ENCODE results near the gene BAIAP3.
A peak's percentile ranks its signal among the peaks of the same experiment; 100 is the strongest.
"Not testable (repeated sequence)": the region's sequence is repeated elsewhere in the genome, so short reads cannot be mapped to it uniquely, and the experiment has no call there.

The BAIAP3 gene

DNA sequence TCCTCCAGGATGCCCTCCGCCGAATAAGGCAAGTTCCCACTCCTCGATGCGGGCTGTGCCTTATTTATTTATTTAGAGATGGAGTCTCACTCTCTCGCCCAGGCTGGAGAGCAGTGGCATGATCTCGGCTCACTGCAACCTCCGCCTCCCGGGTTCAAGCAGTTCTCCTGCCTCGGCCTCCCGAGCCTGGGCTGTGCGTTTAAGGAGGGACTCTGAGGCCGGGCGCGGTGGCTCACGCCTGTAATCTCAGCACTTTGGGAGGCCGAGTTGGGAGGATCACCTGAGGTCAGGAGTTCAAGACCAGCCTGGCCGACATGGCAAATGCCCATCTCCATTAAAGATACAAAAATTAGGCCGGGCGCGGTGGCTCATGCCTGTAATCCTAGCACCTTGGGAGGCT, 5.3 kb upstream of the BAIAP3 start:
- DNase-seq; H3K4me3 Mint-ChIP-seq; H3K27ac Mint-ChIP-seq; ATAC-seq (replicated peaks); H3K9me3 Mint-ChIP-seq: not testable (repeated sequence)
- peaks cover 5 to 18% of the 10 kb centered on the region in 2 donors for H3K27me3 Mint-ChIP-seq
- H3K4me1 Mint-ChIP-seq = peaks cover 13 to 21% of the 10 kb centered on the region in 2 donors
- H3K36me3 Mint-ChIP-seq = peaks cover 14 to 16% of the 10 kb centered on the region in 2 donors

DNA sequence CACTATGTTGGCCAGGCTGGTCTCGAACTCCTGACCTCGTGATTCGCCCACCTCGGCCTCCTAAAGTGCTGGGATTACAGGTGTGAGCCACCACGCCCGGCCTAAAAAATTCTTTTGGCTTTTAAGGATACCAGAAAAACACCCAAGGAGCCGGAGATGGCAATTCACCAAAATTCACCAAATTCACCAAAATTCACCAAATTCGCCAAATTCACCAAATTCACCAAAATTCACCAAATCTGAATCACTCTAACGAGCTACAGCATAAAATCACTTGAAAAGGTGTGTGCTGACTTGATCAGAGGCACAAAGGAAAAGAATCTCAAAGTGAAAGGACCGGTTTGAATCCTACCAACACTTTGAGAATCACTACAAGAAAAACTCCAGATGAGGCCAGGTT, 4.5 kb upstream of the BAIAP3 start:
- not testable (repeated sequence) for H3K36me3 Mint-ChIP-seq; H3K27ac Mint-ChIP-seq; H3K4me3 Mint-ChIP-seq; ATAC-seq (replicated peaks); DNase-seq; H3K9me3 Mint-ChIP-seq
- peaks cover 13 to 21% of the 10 kb centered on the region in 2 donors for H3K4me1 Mint-ChIP-seq
- peaks cover 5 to 18% of the 10 kb centered on the region in 2 donors for H3K27me3 Mint-ChIP-seq

DNA sequence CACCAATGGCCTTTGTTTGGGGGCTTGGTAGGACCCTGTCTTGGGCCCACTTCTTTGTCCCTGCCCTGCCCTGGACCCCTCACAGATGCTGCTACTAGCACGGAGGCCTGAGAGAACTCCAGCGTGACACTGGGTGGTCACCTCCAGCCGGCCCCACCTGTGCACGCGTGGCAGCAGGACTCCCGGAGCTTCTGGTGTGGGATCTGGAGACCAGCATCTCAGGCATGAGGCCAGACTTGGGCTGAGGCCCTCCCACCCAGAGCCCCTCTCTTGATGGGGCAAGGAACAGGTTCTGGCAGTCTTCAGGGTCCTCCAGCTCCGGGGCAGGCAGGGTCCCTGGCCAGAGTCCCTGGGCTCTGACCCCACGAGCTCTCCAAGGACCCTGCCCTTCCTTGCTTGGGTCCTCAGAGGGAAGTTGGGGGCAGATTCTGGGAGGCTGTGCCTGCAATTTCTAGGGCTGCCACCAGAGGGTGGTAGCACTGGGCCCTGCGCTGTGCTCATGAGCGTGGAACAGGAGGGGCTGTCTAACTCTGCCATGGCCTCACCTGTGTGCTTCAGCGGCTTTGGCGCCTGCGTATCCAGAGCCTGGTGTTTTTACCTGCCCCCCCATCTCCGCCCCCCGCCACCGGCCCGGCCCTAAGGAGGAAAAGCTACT, 3.1 kb upstream of the BAIAP3 start:
- DNase-seq = no peak
- no peak for ATAC-seq (replicated peaks)
- no peak overlapping the region for H3K4me3 Mint-ChIP-seq
- no peaks in the 10 kb centered on the region for H3K9me3 Mint-ChIP-seq
- H3K27me3 Mint-ChIP-seq = peaks cover 8 to 30% of the 10 kb centered on the region in 2 donors
- peaks cover 20 to 34% of the 10 kb centered on the region in 2 donors for H3K4me1 Mint-ChIP-seq
- H3K36me3 Mint-ChIP-seq = peaks cover 0 to 2% of the 10 kb centered on the region in 2 donors
- H3K27ac Mint-ChIP-seq = no peak overlapping the region

DNA sequence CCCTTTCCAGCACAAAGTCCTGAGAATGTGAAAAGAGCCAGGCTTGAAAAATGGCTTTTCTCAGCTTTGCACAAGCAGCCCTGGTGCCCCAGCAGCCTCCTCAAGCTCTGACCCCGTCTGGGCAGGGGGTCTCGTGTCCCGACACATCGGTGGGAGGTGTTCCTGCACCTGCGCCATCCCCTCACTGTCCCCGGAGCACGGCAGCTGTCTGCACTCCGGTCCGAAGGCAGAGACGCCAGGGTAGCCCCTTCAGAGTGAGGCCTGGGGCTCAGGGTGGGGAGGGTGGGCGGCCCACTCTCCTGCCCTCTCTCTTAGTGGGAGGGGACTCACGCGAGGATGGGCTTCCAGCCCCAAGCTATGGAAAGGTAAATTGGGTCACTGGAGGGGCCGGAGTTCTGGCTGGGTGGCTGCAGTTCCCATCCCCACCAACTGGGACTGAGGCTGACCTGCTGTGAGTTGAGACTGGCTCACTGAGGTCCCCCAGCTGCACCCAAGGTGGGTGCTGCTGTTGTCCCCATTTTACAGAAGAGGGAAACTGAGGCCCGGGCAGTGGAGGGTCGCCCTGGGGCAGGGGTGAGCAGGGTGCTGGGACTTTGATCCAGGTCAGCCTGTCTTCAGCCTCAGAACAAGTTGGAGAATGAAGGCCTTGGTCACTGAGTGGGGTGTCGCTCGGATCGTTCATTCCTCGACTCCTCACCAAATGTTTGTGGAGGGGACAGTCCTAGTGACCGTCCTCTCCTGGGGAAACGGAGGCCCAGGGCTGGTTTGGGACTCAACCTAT, 2.3 kb upstream of the BAIAP3 start:
- Mint-ChIP-seq H3K4me3 (peak overlapping the region; percentile 52 to 75), H3K4me1 (peaks cover 21 to 36% of the 10 kb centered on the region in 2 donors), H3K9me3 (no peaks in the 10 kb centered on the region), H3K27ac (peak overlapping the region; percentile 69), H3K27me3 (peaks cover 8 to 37% of the 10 kb centered on the region in 2 donors), H3K36me3 (no peaks in the 10 kb centered on the region)
- no peak for DNase-seq
- no peak for ATAC-seq (replicated peaks)

DNA sequence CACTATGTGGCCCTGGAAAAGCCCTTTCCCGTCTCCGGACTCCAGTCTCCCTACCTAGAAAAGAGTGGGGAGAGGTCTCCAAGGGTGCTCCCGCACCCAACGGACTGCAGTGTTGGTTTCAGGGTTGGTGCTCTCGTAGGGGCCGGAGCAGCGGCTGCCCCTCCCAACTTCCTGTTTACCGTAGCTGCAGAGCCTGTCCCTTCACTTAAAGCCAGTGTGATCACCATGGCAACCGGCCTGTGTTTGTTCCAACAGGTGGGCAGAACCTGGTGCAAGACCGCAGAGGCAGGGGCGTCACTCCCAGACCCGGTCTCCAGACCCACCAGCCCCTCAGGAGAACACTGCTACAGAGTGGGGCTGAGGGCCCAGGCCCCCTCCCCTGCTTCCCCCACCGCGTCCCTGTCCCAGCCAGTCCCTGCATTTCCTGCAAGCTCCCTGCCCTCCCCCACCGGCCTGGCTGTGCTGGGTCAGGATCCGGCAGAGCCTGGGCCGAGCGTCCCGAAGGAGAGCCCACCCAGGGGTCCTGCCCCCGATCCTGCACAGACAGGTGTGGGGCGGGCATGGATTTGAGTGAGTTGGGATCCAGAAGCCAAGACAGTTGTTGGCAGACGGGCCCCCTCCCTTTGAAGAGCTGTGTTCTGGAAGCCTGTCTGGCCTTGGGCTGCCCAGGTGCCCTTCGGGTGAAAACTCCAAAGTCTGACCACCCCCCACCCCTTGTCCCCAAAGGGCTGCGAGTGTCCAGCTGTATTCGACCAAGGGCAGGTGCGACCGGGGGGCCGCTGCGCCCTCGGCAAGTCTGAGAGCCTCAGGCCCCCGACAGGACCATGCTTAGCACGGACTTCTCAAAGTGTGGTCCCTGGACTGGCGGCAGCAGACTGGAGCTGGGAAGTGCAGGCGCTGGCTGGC, 1.5 kb upstream of the BAIAP3 start:
- ATAC-seq (replicated peaks) = peak; percentile 69 to 76
- Mint-ChIP-seq H3K27me3 (peaks cover 8 to 43% of the 10 kb centered on the region in 2 donors), H3K9me3 (no peaks in the 10 kb centered on the region), H3K4me3 (peak overlapping the region; percentile 75), H3K4me1 (peaks cover 24 to 36% of the 10 kb centered on the region in 2 donors), H3K36me3 (no peaks in the 10 kb centered on the region), H3K27ac (peak overlapping the region; percentile 91)
- peak; percentile 64 for DNase-seq

DNA sequence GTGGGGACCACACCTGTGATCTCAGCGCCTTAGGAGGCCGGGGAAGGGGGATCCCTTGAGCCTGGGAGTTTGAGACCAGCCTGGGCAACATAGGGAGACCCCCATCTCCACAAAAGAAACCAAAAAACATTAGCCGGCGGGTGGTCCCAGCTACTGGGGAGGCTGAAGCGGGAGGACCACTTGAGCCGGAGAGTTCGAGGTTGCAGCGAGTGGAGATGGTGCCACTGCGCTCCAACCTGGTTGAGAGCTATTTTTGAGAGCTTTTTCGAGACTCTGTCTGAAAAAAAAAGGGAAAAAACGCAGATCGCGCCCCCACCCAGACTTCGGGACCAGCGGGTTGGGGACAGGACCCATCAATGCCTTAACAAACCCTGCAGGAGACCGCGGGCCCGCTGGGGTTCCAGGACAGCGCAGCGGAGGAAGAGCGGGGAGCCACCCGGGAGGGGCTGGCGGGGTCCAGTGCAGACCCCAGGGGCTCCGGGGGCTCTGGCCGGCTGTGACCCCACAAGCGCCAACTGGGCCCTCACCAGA, 762 bp upstream of the BAIAP3 start:
- Mint-ChIP-seq H3K9me3 (no peaks in the 10 kb centered on the region), H3K4me3 (peak overlapping the region; percentile 75), H3K27ac (peak overlapping the region; percentile 91), H3K4me1 (peaks cover 24 to 36% of the 10 kb centered on the region in 2 donors), H3K36me3 (no peaks in the 10 kb centered on the region), H3K27me3 (peaks cover 8 to 43% of the 10 kb centered on the region in 2 donors)
- ATAC-seq (replicated peaks) (no peak), DNase-seq (no peak)

DNA sequence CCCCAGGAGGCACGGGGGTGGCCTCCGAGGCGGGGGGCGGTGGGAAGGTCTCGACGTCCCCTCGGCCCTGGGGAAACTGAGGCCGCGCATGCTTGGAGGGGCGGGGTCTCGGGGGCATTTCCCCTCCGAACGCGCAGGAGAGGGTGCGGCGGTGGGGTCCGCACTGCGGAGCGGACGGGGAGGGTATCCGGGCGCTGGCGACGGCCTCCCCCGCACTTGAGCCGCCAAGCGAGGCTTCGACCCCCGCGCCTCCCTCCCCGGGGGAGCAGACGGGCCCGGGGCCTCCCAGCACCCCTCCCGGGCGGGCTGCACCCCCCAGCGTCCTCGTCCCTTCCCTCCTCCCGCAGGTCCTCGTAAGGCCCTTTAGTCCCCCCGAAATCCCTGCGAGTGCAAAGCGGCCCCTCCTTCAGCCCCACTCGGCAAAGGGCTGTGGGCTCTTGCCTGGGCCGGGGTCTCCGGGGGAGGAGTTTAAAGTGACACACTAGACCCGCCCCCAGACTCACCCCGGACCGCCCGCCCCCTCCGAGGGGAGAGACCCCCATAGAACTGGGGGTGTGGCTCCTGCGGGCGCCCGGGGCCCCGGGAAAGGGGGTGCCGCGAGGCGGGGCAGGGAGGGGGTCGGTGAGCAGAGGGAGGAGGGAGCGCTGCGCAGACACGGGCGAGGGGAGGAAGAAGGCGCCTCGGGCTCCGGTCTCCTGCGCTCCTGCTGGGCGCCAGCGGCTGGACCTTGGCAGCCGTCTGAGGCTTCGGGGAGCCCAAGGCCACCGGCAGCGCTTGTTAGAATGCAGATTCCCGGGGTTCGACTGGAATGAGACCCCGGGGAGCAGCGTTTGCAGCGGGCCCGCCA, 632 bp downstream of the BAIAP3 start:
- Mint-ChIP-seq H3K4me3 (peak overlapping the region in 1 of 2 donors; percentile 25), H3K36me3 (no peaks in the 10 kb centered on the region), H3K4me1 (peaks cover 24 to 36% of the 10 kb centered on the region in 2 donors), H3K9me3 (no peaks in the 10 kb centered on the region), H3K27me3 (peaks cover 8 to 43% of the 10 kb centered on the region in 2 donors), H3K27ac (no peak overlapping the region)
- DNase-seq = no peak
- no peak for ATAC-seq (replicated peaks)

DNA sequence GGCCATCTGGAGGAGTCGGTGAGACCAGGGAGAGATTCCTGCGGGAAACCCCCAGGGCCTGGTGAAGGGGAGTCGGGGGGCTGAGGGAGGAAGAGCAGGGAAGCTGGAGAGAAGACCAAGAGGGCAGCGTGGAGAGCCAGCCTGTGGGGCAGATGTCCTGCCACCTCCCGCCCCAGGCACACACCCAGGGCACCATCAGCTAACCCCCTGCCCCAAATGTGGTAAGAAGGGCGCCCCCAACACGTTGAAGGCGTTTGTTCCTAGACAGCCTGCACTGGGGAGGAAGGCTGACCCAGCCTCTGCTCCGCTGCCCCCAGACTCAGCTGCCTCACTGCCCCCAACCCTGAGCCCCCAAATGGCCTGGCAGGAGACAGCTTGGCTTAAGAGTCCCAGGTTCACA, 1.3 kb downstream of the BAIAP3 start:
- DNase-seq (no peak), ATAC-seq (replicated peaks) (no peak)
- no peaks in the 10 kb centered on the region for H3K9me3 Mint-ChIP-seq
- no peak overlapping the region for H3K27ac Mint-ChIP-seq
- H3K27me3 Mint-ChIP-seq = peaks cover 8 to 43% of the 10 kb centered on the region in 2 donors
- peaks cover 24 to 36% of the 10 kb centered on the region in 2 donors for H3K4me1 Mint-ChIP-seq
- H3K4me3 Mint-ChIP-seq = no peak overlapping the region
- H3K36me3 Mint-ChIP-seq = no peaks in the 10 kb centered on the region

DNA sequence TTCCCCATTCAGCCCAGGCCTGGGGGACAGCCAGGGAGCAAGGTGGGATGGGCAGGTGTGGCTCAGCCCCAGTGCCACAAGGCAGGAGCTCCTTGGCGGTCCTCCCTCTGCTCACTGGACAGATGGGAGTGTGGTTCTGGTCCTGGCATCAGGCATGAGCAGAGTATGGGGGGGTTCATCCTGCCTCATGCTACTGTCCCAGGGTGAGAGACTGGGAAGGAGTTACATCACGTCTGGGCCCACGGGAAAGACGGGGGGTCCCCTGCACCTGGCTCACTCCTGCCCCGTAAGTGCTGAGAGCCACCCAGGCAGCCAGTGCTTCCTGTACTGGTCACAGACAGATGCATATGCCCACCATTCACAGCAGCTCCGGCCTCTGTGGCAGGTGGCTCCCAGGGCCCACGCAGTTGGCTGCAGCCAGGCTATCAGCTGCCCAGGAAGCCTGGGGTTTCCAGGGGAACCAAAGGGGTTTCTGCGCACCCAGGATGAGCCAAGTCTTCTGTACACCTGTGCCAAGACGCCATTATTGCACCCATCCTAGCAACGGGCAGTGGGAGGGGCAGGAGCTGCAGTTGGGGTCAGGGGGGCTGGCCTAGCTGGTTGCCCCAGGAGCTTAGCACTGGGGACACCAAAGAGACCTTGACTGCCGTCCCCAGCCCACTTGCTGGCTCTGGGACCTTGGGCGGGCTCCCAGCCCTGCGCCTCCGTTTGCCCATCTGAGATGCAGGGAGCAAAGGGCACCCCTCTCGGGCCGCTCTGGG, 1.9 kb downstream of the BAIAP3 start:
- Mint-ChIP-seq H3K27ac (no peak overlapping the region), H3K36me3 (no peaks in the 10 kb centered on the region), H3K9me3 (no peaks in the 10 kb centered on the region)

DNA sequence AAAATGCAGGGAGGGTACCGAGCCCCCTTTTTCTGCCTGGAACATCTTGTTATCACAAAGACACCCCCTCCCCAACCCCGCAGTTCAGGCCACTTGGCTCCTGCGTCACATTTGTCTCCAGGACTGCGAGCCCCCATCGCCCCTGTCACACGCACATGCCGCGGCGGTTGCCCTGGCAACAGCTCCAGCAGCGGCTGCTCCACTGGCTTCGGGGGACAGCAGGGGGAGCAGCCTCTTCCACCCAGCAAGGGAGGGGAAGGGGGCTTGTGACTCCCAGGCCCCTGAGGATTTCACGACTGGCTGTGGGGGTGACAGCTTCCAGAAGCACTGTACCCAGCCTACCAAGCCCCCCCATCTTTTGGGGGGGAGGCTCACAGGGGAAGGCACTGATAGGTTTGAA, 2.6 kb downstream of the BAIAP3 start:
- Mint-ChIP-seq H3K9me3 (no peaks in the 10 kb centered on the region), H3K36me3 (no peaks in the 10 kb centered on the region), H3K27ac (no peak overlapping the region), H3K4me3 (no peak overlapping the region), H3K27me3 (peaks cover 8 to 43% of the 10 kb centered on the region in 2 donors), H3K4me1 (peaks cover 24 to 35% of the 10 kb centered on the region in 2 donors)
- ATAC-seq (replicated peaks) (no peak), DNase-seq (no peak)

More for the DNA sequence above, 1.9 kb downstream of the BAIAP3 start:
- no peak overlapping the region for H3K4me3 Mint-ChIP-seq
- DNase-seq (no peak), ATAC-seq (replicated peaks) (peak; percentile 12 to 17)
- H3K27me3 Mint-ChIP-seq = peaks cover 8 to 43% of the 10 kb centered on the region in 2 donors
- peaks cover 24 to 36% of the 10 kb centered on the region in 2 donors for H3K4me1 Mint-ChIP-seq

DNA sequence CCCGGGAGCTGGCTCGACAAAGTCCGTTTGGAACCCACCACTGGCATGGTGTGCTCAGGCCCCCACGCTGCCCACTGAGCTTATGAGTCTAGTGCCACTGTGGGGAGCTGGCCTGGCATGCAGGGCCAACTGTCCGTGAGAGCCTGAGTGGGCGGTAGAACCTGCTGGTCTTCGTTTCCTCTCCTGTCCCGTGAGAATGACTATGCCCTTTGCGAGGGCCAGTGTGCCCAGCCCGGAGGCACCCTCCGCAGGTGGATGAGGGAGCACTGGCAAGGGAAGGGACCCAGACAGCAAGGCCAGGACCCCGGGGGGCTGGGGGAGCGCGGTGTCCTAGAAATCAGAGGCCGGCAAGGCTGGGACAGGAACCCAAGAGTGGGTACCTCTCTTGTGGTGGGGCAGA, 3.2 kb downstream of the BAIAP3 start:
- Mint-ChIP-seq H3K27me3 (peaks cover 8 to 37% of the 10 kb centered on the region in 2 donors), H3K9me3 (no peaks in the 10 kb centered on the region), H3K27ac (peak overlapping the region; percentile 14), H3K36me3 (no peaks in the 10 kb centered on the region), H3K4me3 (no peak overlapping the region), H3K4me1 (peaks cover 19 to 32% of the 10 kb centered on the region in 2 donors)
- no peak for ATAC-seq (replicated peaks)
- DNase-seq = no peak

DNA sequence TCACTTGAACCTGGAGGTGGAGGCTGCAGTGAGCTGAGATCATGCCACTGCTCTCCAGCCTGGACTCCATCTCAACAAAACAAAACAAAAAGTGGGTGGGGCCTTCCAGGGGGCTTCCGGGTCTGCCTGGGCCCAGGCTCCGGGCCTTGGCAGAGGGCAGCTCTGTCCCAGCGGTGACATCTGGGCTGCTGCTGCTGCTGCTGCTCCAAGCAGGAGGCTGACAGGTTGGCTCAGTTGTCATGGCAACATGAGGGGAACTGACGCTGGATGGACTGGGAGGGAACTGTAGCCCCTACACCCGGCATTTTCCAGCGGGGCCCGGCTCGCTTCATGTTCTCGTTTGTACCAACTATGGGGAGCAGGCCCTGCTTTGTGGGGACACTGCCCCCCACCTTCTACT, 4.0 kb downstream of the BAIAP3 start:
- Mint-ChIP-seq H3K4me1 (peaks cover 20 to 32% of the 10 kb centered on the region in 2 donors), H3K27ac (no peak overlapping the region), H3K27me3 (peaks cover 5 to 29% of the 10 kb centered on the region in 2 donors), H3K36me3 (no peaks in the 10 kb centered on the region), H3K4me3 (no peak overlapping the region), H3K9me3 (no peaks in the 10 kb centered on the region)
- DNase-seq = no peak
- no peak for ATAC-seq (replicated peaks)
